IPS-18a (cell line): ENCODE results near the gene HS6ST3.

Experiments
- H3K27ac ChIP-seq: one replicate; pipeline ENCODE4 v1.5.1; 2013; ENCODE audit warnings: low read length
- H3K27me3 ChIP-seq: one replicate; pipeline ENCODE4 v1.6.1; 2013; ENCODE audit warnings: mild to moderate bottlenecking, low read length; ENCODE audit not compliant: control insufficient read depth, insufficient read depth
- H3K36me3 ChIP-seq: one replicate; pipeline ENCODE4 v1.6.1; 2013; ENCODE audit warnings: low read depth, low read length; ENCODE audit not compliant: control insufficient read depth
- H3K4me1 ChIP-seq: one replicate; pipeline ENCODE4 v1.6.1; 2013; ENCODE audit warnings: low read depth, low read length; ENCODE audit not compliant: control insufficient read depth
- H3K4me3 ChIP-seq: one replicate; pipeline ENCODE4 v1.5.1; 2013; ENCODE audit warnings: low read length
- H3K9ac ChIP-seq: one replicate; pipeline ENCODE4 v1.6.1; 2013; ENCODE audit warnings: mild to moderate bottlenecking, low read length, moderate library complexity
- H3K9me3 ChIP-seq: one replicate; pipeline ENCODE4 v1.6.1; 2013; ENCODE audit warnings: low read depth, low read length; ENCODE audit not compliant: control insufficient read depth

The HS6ST3 gene

DNA sequence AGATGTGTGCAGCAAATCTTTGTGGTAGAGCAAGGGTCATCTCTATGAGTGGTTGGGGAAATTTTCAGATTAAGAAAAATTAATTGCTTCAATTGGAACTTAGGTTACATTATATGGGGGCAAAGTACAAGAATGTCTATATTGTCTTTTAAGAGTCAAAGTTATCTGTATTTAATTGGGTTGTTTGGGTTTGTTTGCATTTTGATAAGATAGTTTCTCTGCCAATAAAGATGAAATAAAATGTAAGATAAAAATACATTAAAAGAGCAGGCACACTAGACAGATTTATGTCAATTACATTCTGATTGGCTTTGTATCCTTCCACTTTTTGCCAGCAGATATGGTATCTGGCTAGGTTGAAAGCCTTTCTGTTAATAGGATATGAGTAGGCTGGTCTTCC is 587.1 kb downstream of the HS6ST3 start:
- H3K9me3 ChIP-seq: no peaks in the 10 kb centered on the region
- no peaks in the 10 kb centered on the region for H3K27me3 ChIP-seq
- no peaks in the 10 kb centered on the region for H3K4me1 ChIP-seq
- H3K4me3 ChIP-seq: no peak overlapping the region
- H3K9ac ChIP-seq: no peak overlapping the region
- H3K36me3 ChIP-seq: no peaks in the 10 kb centered on the region
- H3K27ac ChIP-seq: no peak overlapping the region

DNA sequence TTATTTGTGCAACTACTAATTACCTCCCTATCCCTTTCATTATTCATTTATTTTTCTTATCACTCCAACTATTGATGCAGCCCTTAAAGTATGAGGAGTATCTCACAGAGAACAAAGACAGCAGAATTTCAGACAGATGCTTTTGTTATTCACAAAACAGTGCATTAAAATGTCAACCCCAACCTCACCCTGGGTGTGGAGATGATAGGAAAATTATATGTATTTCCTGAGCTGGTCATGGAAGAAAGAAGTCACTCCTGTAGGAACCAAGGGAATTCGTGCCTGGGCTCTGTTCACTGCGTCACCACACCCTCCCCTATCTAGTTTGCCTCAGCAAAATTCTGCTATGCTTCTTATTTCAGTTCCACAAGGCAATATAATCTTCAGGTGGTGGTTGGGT is 588.9 kb downstream of the HS6ST3 start:
- Histone ChIP-seq H3K36me3 (no peaks in the 10 kb centered on the region), H3K27ac (no peak overlapping the region), H3K4me3 (no peak overlapping the region), H3K9ac (no peak overlapping the region), H3K9me3 (no peaks in the 10 kb centered on the region), H3K27me3 (no peaks in the 10 kb centered on the region), H3K4me1 (no peaks in the 10 kb centered on the region)

DNA sequence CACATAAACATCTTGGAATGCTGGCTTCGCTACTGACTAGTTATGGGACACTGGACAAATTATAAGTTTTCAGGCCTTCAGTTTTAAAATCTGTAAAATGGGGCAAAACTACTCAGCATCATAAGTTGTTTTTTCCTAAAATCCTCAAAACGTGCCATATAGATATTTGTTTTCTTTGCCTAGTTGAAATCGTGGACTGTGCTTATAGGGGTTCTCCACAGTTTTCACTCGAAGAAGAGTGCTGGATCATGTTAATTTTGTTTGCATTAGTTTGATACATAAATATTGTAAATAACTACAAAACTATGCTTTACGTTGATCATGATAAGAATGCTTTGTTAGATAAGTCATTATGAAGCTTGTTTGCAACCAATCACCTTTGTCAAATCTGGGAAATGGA is 591.0 kb downstream of the HS6ST3 start:
- Histone ChIP-seq H3K27ac (no peak overlapping the region), H3K9ac (no peak overlapping the region), H3K27me3 (no peaks in the 10 kb centered on the region), H3K4me1 (no peaks in the 10 kb centered on the region), H3K9me3 (no peaks in the 10 kb centered on the region), H3K4me3 (no peak overlapping the region), H3K36me3 (no peaks in the 10 kb centered on the region)

DNA sequence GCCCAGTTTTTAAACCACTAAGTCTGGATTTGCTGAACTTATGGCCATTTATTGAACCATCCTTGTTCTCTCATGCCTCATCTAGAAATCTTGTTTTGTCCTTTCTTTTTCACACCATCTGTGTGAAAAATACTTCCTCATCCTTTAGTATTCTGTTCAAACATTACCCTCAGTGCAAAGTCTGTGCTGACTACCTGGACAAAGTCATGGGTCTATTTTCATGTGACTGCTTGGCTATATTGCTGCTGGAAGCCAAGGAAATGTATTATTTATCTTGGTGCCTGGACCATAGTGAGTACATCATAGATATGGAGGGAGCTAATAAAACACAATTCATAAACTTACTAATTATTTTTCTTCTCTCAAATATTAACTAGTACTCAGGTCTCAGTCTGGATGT is 591.9 kb downstream of the HS6ST3 start:
- no peaks in the 10 kb centered on the region for H3K27me3 ChIP-seq
- no peak overlapping the region for H3K9ac ChIP-seq
- no peaks in the 10 kb centered on the region for H3K4me1 ChIP-seq
- no peak overlapping the region for H3K27ac ChIP-seq
- no peaks in the 10 kb centered on the region for H3K9me3 ChIP-seq
- no peak overlapping the region for H3K4me3 ChIP-seq
- H3K36me3 ChIP-seq: no peaks in the 10 kb centered on the region

DNA sequence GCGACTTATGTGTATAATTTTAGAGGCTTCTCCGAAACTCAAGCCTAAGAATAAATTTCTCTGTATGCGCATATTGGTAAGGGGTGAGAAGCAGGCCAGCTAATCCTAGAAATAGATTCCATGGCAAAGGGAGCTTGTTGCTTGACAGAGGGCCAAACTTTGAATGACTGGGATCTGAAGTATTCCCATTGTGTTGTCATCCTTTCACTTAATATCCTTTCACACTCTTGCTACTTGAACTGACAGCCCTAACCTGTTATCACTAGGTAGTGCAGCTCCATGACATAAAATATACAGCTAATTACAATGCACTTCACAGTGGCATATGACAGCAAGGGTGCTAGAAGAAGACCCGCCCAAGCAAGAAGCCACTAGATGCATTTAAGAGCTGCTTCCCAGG is 594.6 kb downstream of the HS6ST3 start:
- no peak overlapping the region for H3K4me3 ChIP-seq
- H3K9me3 ChIP-seq: no peaks in the 10 kb centered on the region

DNA sequence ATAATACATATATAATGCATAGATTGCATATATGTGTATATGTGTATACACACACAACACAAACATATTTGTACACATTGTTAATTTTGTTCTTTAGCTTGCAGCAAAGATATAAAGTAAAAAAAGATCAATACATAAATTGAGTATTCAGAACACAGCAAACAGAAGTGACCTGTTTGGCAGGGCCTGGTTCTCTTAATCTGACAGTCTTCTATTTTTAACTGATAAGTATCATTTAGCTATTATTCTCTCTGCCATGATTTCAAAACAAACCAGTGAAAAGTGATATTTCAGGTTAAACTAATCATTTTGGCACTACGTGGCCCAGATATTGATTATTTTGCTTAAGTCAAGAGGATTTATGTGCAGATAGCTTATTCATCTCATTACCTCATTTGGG is 595.0 kb downstream of the HS6ST3 start:
- Histone ChIP-seq H3K27me3 (no peaks in the 10 kb centered on the region), H3K4me3 (no peak overlapping the region), H3K9me3 (no peaks in the 10 kb centered on the region), H3K4me1 (no peaks in the 10 kb centered on the region), H3K27ac (no peak overlapping the region), H3K9ac (no peak overlapping the region), H3K36me3 (no peaks in the 10 kb centered on the region)

More for the DNA sequence above, 594.6 kb downstream of the HS6ST3 start:
- H3K27me3 ChIP-seq: no peaks in the 10 kb centered on the region
- H3K9ac ChIP-seq: no peak overlapping the region
- no peaks in the 10 kb centered on the region for H3K4me1 ChIP-seq
- H3K27ac ChIP-seq: no peak overlapping the region
- H3K36me3 ChIP-seq: no peaks in the 10 kb centered on the region

DNA sequence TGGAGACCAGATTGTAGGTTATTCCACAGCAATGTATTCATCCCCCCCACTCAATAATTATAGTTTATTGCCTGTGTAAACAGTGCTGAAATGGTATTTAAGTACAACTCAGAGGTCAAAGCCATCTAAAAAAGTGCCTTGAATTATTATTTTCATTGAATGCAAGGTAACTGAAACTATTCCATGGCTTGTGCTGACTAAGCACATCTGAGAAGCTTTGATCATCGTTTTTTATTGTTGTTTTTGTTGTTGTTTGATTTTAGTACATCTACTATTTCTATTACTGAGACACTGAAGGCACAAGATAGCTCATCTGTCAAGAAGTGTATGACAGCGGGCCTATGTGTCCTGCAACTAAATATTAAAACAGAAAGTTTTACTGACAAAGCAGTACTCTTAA is 596.4 kb downstream of the HS6ST3 start:
- no peak overlapping the region for H3K27ac ChIP-seq
- H3K27me3 ChIP-seq: no peaks in the 10 kb centered on the region
- no peak overlapping the region for H3K4me3 ChIP-seq

DNA sequence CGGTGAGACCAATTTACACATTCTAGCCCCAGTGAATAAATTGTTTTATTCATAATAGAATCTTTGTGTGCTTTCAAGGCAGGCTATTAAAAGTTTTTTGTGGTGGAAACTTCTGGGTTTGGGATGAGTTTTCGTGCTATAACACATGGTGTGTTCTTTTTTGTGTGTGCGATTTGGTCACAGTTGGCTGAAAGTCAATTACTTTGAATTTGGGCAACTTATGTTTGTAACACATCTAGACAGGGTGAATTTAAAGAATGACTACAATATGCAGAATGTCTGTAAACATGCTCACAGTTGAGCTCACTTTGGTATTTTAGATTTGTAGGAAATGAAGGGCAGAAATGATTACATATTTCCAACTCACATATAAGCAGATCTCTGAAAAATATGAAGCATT is 597.3 kb downstream of the HS6ST3 start:
- H3K4me1 ChIP-seq: no peaks in the 10 kb centered on the region
- H3K27me3 ChIP-seq: no peaks in the 10 kb centered on the region
- H3K4me3 ChIP-seq: no peak overlapping the region
- no peaks in the 10 kb centered on the region for H3K9me3 ChIP-seq
- H3K27ac ChIP-seq: no peak overlapping the region
- no peaks in the 10 kb centered on the region for H3K36me3 ChIP-seq
- no peak overlapping the region for H3K9ac ChIP-seq

More for the DNA sequence above, 596.4 kb downstream of the HS6ST3 start:
- Histone ChIP-seq H3K4me1 (no peaks in the 10 kb centered on the region), H3K9me3 (no peaks in the 10 kb centered on the region), H3K9ac (no peak overlapping the region), H3K36me3 (no peaks in the 10 kb centered on the region)

DNA sequence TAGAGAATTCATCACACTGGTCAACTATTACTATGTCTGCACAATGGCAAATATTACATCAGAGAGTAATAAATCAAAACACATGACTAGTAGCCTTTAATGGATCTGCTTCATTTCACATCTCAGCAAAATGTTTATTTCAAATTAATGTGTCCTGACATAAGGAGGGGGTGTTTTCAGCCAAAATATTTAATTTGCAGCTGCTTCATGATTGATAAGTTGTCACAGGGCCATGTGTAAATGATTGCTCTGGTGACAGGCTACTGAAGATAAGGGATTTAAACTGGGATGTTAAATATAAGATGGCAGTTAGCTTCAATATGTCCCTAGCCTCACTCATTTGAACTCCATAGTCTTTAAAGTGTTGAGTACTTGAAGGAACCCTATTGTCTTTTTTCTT is 601.1 kb downstream of the HS6ST3 start:
- H3K27me3 ChIP-seq: no peaks in the 10 kb centered on the region
- H3K27ac ChIP-seq: no peak overlapping the region
- no peaks in the 10 kb centered on the region for H3K36me3 ChIP-seq
- no peak overlapping the region for H3K9ac ChIP-seq
- no peaks in the 10 kb centered on the region for H3K4me1 ChIP-seq
- H3K9me3 ChIP-seq: no peaks in the 10 kb centered on the region
- no peak overlapping the region for H3K4me3 ChIP-seq

DNA sequence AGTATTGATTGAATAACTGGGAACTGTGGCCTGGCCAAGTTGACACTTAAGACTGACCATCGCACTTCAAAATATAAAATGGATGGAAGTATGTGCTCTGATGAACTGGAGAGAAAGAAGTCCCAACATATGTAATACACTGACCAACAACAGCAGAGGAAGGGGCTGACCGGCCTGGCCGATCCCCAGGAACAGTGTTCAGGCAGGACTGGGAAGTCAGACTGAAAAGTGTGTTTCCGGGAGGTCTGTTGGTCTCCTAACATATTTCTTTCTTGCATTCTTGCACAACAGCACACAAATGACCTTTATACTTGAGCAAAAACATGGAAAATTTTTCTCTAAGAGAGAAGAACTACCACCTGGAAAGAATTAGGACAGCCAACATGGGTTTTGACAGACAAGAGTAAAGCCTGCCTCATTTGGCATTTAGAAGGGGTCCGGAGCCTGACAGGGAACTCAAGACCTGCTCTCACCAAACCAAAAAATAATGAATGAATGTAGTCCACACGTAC is 606.5 kb downstream of the HS6ST3 start:
- H3K9me3 ChIP-seq: no peaks in the 10 kb centered on the region
- H3K27me3 ChIP-seq: no peaks in the 10 kb centered on the region
- no peak overlapping the region for H3K4me3 ChIP-seq
- no peaks in the 10 kb centered on the region for H3K4me1 ChIP-seq
- no peaks in the 10 kb centered on the region for H3K36me3 ChIP-seq
- H3K9ac ChIP-seq: no peak overlapping the region
- H3K27ac ChIP-seq: no peak overlapping the region

DNA sequence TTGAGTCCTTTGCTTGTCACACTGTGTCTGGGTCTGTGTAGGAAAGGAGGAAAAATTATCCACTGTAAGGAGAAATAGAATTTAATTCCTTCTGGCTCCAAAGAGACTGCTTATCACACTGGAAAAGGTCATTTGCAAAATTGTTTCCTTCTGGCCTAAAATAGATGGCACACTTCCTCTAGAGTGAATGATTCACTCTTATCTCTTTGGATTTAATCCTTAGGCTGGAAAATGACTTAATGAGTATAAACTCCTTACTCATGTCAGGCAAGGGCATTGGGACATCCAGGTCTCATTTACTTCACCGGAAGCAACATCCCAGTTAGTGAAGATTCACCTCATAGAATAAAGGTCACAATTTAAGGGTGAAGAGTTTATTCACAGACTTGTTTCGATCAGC is 610.8 kb downstream of the HS6ST3 start:
- Histone ChIP-seq H3K4me1 (no peaks in the 10 kb centered on the region), H3K9ac (no peak overlapping the region), H3K4me3 (no peak overlapping the region), H3K9me3 (no peaks in the 10 kb centered on the region), H3K27ac (no peak overlapping the region), H3K27me3 (no peaks in the 10 kb centered on the region), H3K36me3 (no peaks in the 10 kb centered on the region)

DNA sequence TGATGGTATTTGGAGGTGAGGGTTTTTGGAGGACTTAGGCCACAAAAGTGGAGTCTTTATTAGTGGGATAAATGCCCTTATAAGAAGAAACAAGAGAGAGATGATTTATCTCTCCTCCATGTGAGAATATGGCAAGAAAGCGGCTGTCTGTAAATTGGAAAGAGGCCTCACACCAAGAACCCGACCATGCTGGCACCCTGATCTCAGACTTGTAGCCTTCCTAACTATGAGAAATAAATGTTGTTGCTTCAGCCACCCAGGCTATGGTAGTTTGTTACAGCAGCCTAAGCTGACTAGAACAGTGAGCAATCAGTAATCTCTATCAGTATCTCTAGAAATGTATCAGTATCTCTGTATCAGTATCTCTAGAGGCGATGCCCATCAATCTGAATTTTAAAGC is 617.2 kb downstream of the HS6ST3 start:
- Histone ChIP-seq H3K9me3 (no peaks in the 10 kb centered on the region), H3K4me3 (no peak overlapping the region), H3K27ac (no peak overlapping the region), H3K4me1 (peaks cover 3% of the 10 kb centered on the region), H3K27me3 (no peaks in the 10 kb centered on the region), H3K36me3 (no peaks in the 10 kb centered on the region), H3K9ac (no peak overlapping the region)
